HS-5 (cell line): ENCODE measurements around the gene LMO1.

Experiments used
- DNase-seq: peaks from one replicate; pipeline ENCODE4 v3.0.0-alpha.2; 2012; ENCODE audit warnings: low read depth

LMO1 gene

DNA sequence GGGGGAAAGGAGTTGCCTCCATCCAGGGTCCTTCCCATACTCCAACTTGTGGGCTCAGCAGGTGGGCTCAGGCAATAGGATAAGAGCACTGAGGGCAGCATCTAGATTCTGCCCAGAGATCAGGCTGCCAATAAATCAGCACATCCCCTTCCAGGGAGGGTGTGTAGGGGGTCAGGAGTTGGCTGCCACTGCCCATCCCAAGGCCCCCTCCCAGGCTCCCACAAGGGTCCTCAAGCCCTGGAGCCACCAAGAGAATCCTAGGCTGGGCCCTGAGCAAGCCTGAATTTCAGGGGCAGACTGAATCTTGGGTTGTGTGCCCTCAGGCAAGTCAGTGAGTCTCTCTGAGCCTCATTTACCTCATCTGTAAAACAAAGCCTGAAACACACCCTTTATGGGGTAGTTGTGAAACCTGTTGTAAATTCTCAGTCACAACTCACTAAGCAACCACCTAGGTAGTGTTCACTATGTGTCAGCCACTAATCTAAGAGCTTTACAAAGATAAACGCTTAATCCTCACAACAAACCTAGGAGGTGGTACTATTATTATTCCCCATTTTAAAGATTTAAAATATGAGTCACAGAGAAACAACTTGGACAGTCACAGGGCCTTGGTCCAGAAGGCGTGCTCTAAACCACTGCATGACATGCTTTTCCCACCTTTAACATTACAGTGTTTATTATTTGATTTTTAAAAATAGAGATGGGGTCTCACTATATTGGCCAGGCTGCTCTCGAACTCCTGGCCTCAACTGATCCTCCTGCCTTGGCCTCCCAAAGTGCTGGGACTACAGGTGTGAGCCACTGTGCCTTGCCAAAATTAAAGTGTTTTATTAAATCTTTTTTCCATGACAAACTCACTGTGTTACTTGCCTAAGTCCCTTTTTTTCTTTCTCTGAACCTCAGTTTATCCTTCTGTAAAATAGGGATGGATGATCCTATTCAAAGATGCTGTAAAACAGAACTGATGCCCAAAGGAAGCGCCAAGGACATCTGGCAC lies 36.2 kb downstream of the LMO1 start:
- DNase-seq = no peak

DNA sequence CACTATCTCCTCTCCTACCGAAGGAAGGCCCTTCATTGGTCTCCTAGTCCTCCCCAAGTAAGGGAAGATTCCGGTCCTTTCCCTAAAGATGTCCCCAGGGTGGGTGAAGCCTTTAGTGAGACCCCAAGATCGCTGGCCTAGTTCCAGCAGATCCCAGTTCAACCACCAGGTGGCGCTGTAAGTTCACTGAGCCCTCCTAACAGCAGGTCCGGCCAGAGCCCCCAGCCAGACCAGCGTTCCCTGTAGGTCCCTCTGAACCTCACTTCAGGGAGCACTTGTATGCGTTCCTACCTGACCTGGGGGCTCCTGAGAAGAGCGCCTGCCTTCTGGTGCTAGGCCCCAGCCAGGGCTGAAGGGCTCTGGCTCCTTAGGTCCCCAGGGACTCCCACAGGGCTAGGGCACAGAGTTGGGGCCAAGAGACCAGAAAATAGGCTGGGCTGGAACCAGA lies 38.1 kb downstream of the LMO1 start:
- peak; percentile 15 for DNase-seq

DNA sequence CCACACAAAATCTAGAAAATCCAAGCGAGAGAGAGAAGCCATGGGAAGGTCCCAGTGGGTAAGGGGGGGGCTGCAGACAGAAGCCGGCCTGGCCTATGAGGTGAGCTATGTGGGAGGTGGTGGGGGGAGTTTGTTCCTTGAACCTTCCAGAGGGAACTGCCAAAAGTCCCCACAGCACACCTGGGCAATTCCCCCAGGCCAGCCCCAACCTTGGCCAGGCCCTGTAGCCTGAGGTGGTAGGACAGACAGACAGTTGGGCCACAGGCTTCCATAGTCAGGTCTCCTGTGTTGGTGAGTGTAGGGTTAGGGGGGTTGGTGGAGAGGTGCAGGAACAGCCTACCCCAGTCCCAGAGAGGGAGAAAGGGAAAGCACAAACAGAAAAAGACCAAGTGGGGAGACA lies 39.0 kb downstream of the LMO1 start:
- no peak for DNase-seq

- DNase-seq = no peak
Measured at GRCh38 chr11:8224161-8224591, 39.5 kb downstream of the LMO1 start.

DNA sequence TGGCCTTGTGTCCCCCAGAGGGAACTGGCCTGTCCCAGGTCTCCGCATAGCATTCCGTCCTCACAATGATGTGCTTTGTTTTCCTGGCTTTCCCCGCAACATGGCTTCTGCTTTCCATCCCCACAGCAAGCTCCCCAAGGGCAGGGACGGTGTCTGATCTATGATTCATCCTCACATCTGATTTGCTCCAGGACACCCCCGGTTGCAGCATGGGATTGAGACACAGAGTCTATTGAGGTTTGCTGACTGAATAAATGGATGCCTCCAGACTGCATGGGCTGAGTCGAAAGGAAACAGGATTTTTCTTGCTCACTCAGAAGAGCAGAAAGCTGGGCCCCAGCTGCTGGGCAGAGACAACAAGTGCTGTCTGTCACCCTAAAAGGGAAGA lies 40.2 kb downstream of the LMO1 start:
- no peak for DNase-seq

GRCh38 chr11:8222820-8223512 lies 40.7 kb downstream of the LMO1 start:
- DNase-seq = no peak

DNA sequence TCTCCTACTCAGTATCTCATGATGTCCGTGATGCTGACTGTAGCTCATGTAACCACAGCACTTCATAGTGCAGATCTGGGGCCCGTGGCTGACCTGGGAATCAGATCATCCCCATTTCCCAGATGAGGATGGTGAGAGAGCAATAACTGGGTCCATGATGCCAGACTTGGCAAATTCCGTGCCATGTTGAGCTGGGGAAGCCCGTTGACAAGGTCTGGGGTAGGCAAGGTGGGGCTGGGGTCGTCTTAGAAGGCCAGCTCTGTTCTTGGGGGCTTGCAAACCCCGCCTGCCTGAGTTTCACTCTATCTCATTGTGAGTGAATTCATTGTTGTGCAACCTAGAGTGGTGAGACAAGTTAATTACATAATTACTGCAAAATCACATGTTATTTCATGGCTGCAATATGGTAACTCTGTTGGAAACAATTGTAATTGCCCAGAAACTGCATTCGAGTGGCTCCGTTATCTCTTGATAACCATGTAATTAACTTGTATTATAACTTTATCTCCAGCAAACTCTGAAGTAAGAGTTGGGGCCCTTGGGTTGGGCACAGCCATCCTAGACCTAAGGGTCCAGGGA lies 41.7 kb downstream of the LMO1 start:
- DNase-seq = no peak

DNA sequence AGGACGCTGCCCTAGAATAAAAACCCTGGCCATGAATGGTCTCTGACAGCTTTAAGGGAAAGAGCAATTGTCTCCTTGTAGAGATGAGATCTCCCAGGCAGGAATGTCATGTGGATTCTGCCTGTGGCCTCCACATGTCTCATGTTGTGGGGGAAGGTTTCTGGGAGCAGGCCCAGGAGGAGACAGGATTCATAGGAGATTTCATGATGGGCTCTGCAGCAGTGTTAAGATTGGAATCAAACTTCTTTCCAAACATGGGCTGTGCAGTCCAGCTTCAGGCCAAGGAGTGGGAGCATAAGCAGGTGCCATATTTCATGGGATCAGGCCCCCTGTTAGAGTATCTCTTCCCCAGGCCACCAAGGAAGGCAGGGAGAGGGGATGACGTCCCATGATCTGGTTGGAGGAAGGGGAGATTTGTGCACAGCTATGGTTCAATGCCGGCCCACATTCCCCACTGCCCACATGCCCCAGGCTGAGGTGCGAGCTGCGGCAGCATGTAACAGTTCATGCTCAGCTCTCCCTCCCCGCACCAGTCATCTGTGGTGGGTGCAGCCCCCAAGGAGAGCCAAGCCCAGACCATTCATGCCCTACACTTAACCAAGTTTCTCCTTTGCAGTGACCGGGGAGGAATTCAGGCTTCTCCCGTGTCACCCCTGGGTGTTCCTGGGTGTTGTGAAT lies 42.5 kb downstream of the LMO1 start:
- no peak for DNase-seq

- DNase-seq = no peak
Measured at GRCh38 chr11:8220261-8221045, 43.2 kb downstream of the LMO1 start.

- no peak for DNase-seq
Measured at GRCh38 chr11:8219257-8220021, 44.2 kb downstream of the LMO1 start.

- no peak for DNase-seq
Measured at GRCh38 chr11:8218840-8219239, 44.8 kb downstream of the LMO1 start.

DNA sequence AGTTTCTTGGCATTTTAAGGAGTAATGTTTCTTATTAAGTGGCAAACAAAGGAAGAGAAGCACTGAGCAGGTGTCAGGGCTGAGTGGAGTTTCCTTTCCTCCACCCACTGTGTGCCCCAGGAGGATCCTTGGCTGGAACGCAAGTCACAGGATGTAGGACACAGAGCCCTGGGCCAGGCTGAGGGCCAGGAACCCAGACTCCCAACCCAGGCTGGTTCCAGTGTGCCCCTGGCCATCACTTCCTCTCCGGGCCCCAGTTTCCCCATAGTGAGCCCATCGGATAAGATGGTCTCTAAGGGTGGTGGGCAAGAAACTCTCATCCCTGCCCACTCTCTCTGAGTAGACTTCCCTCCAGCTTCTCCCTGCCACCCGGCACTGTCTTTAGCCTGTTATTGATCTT lies 45.3 kb downstream of the LMO1 start:
- DNase-seq = no peak

DNA sequence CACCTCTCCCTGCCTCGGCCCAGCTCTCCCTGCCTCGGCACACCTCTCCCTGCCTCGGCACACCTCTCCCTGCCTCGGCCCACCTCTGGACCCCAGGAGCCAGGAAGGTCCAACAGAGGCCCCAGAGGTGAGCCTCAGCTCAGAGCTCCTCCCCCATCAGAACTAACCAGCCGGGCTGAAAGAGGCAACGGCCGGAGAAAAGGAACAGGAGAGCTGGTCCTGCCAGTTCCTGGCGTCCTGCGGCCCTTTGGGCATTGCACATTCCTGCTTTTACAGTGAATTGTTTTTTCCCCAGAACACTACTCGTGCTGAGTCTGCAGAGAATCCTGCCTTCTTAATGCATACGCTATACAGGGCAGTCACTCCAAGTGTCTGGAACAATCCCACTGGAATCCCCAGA lies 45.8 kb downstream of the LMO1 start:
- no peak for DNase-seq

DNA sequence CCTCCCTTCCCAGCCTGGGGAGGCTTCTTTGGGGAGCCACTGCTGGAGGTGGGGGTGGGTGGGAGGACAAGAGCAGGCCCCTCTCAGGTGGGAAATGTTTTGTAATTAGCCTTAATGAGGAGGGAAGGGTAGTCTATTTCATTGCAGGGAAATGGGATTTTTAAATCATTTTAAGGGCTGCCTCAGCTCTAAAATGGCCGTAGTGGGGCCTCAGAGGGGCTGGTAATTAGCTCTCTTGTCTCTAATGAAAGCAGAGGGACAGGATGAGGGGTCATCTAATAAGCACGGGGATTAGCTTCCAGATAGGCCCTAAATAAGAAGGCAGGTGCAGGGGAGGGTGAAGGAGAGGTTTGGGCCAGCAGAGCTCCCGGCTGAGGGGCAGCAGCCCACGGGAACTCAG lies 46.5 kb downstream of the LMO1 start:
- no peak for DNase-seq

- DNase-seq = no peak
Measured at GRCh38 chr11:8213376-8213775, 50.3 kb downstream of the LMO1 start.

DNA sequence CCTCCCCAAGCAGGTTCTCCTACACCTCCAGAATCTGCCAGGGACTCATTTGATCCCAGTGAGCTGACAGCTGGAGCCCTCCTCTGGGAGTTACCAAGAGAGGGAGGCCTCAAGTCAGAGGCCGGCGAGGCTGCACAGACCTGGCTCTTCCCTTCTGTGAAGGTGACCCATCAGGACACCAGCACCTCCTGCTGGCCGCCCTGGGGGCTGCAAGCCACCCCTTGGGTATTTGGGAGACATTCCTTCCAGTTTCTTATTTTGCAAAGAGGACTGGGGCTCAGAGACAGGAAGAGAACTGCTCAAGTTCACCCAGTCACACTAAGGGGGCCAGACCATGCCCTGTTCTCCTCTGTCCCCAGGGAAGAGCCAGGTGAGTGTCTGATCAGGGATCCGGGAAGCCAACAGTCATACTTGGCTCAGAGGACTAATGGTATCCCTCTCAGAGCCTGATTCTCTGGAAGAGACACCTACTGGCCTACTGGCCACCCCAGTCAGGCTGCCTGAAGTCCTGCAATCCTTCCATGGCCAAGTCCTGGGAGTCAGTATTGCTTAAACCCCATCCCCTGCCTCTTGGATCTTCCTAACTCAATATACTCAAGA lies 54.4 kb downstream of the LMO1 start:
- DNase-seq = no peak

- DNase-seq = no peak
Measured at GRCh38 chr11:8207080-8208000, 56.3 kb downstream of the LMO1 start.

GRCh38 chr11:8206251-8207079 lies 57.2 kb downstream of the LMO1 start:
- DNase-seq = no peak
